ENCODE results near the gene ADAP2.
"Not testable (repeated sequence)": the region's sequence is repeated elsewhere in the genome, so short reads cannot be mapped to it uniquely, and the experiment has no call there.

The ADAP2 gene

GRCh38 chr17:30921544-30922196 lies at the start of gene ADAP2:
TSS of gene ADAP2 (plus strand) at chr17:30921945. CDS start at chr17:30922015, 70 bp downstream.
- no peak for DNase-seq

- no peak for DNase-seq
Measured at GRCh38 chr17:30886187-30886586, 35.6 kb upstream of the ADAP2 start.

GRCh38 chr17:30894236-30894635 lies 27.5 kb upstream of the ADAP2 start:
- no peak for DNase-seq

GRCh38 chr17:30897311-30897710 lies 24.4 kb upstream of the ADAP2 start:
- no peak for DNase-seq

- DNase-seq: no peak
Measured at GRCh38 chr17:30905742-30906100, 16.0 kb upstream of the ADAP2 start.

- DNase-seq: peak; percentile 91
Measured at GRCh38 chr17:30906101-30906911, 15.4 kb upstream of the ADAP2 start, which contains the start of gene TEFM. TSS of gene TEFM (minus strand) at chr17:30906238. CDS start at chr17:30906198, 40 bp downstream.

- no peak for DNase-seq
Measured at GRCh38 chr17:30908717-30909420, 12.9 kb upstream of the ADAP2 start.

GRCh38 chr17:30910151-30910550 lies 11.6 kb upstream of the ADAP2 start:
- DNase-seq: not testable (repeated sequence)

GRCh38 chr17:30913955-30914354 lies 7.8 kb upstream of the ADAP2 start:
- DNase-seq: no peak

GRCh38 chr17:30915833-30916611 lies 5.7 kb upstream of the ADAP2 start:
- no peak for DNase-seq

- DNase-seq: no peak
Measured at GRCh38 chr17:30917050-30917449, 4.7 kb upstream of the ADAP2 start.

GRCh38 chr17:30920282-30920681 lies 1.5 kb upstream of the ADAP2 start:
- DNase-seq: no peak

- no peak for DNase-seq
Measured at GRCh38 chr17:30920683-30921543, 832 bp upstream of the ADAP2 start.

GRCh38 chr17:30922235-30923030 lies 688 bp downstream of the ADAP2 start:
- no peak for DNase-seq

GRCh38 chr17:30924341-30924740 lies 2.6 kb downstream of the ADAP2 start:
- DNase-seq: no peak

GRCh38 chr17:30926516-30926915 lies 4.8 kb downstream of the ADAP2 start:
- no peak for DNase-seq

GRCh38 chr17:30927756-30928155 lies 6.0 kb downstream of the ADAP2 start:
- DNase-seq: no peak

- DNase-seq: no peak
Measured at GRCh38 chr17:30928584-30928983, 6.8 kb downstream of the ADAP2 start.

GRCh38 chr17:30929081-30929633 lies 7.4 kb downstream of the ADAP2 start:
- DNase-seq: no peak

- not testable (repeated sequence) for DNase-seq
Measured at GRCh38 chr17:30929861-30930260, 8.1 kb downstream of the ADAP2 start.

- no peak for DNase-seq
Measured at GRCh38 chr17:30930495-30930894, 8.8 kb downstream of the ADAP2 start.

Data from CD4-positive, alpha-beta T cell treated with Interleukin-21 for 1 hour (primary cell).